GM21529 (cell line): ENCODE measurements around the gene CARMIL1.

Experiments
- ATAC-seq: cut with Tn5 transposase; IDR thresholded peaks from one replicate; pipeline ENCODE4 v1.9.1; 2021; ENCODE audit not compliant: unreplicated experiment

The CARMIL1 gene

DNA sequence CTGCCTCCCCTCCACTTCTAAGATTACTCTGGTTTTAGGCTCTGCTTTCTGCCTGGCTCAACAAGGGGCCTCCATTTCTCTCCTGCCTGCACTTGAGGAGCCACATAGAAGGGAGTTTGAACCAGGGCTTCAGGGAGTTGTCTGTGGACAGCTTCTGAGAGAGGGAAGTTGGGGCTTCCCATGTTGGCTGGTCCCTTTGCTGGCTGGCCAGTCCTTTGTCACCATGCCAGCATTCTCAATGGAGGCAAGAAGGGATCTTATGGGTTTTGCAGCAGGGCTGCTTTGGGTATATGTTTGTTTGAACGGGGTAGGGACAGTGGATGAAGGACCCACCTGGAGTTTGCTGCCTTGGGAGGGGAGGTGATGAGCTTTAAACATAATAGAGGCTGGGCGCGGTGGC is 124.9 kb downstream of the CARMIL1 start:
- no peak for ATAC-seq

- ATAC-seq = peak; percentile 97
Observed at GRCh38 chr6:25404693-25405169, 125.6 kb downstream of the CARMIL1 start.

GRCh38 chr6:25405442-25405841 is 126.3 kb downstream of the CARMIL1 start:
- ATAC-seq = peak; percentile 7

DNA sequence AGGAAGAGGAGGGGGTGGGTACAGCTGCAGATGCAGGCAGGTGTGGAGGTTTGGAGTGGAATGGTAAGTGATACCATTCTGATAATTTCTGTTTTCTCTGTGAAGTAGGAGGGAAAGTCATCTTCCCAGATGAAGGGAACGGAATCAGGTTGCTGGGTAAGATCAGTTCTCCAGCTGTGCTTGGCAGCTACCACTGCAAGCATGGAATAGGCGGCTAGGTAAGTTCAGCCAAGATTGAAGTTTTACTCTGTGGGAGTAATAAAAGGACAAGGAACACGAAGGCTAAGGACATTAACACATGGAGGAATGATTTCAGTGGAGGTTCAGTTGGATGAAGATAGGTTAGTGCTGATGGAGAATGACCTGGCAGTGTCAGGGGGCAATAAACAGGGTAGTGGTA is 128.3 kb downstream of the CARMIL1 start:
- no peak for ATAC-seq

GRCh38 chr6:25410102-25410501 is 130.9 kb downstream of the CARMIL1 start:
- no peak for ATAC-seq

GRCh38 chr6:25411316-25411950 is 132.3 kb downstream of the CARMIL1 start:
- ATAC-seq = no peak

DNA sequence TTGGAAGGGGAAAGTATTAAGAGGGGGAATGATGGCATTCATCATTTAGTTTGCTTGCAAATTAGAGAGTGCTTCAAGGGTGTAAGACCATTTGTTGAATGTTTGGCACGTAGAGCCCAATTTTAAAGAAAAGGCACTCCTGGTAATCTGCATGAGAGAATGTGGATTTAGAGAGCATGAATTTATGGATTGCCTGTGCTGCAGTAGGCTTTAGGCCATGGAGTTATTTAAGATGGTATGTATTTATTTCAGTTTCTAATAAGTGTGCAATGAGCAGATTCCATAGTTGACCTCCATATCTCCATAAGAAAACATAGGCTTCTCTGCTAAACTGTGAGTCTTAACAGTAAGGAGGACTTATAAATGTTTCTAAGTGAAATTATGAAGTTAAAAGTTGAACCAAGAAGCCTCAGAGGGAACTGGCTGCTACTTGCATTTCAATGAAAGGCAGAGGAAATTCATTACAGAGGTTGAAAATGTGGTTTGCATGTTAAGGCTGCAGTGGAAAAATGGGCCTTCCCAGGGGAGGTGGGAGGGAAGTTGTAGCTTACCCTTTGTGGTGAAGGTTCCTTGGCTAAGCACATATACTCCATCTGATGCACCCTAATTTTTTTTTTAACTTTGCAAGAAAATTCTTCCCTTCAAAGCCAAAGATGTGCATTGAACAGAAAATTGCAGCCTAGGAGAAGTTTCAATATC is 134.2 kb downstream of the CARMIL1 start:
- ATAC-seq = no peak

GRCh38 chr6:25414168-25414567 is 135.0 kb downstream of the CARMIL1 start:
- ATAC-seq = no peak

- no peak for ATAC-seq
Observed at GRCh38 chr6:25414755-25415154, 135.6 kb downstream of the CARMIL1 start.

- ATAC-seq = no peak
Observed at GRCh38 chr6:25415274-25415673, 136.1 kb downstream of the CARMIL1 start.

GRCh38 chr6:25415701-25416100 is 136.5 kb downstream of the CARMIL1 start:
- ATAC-seq = no peak

DNA sequence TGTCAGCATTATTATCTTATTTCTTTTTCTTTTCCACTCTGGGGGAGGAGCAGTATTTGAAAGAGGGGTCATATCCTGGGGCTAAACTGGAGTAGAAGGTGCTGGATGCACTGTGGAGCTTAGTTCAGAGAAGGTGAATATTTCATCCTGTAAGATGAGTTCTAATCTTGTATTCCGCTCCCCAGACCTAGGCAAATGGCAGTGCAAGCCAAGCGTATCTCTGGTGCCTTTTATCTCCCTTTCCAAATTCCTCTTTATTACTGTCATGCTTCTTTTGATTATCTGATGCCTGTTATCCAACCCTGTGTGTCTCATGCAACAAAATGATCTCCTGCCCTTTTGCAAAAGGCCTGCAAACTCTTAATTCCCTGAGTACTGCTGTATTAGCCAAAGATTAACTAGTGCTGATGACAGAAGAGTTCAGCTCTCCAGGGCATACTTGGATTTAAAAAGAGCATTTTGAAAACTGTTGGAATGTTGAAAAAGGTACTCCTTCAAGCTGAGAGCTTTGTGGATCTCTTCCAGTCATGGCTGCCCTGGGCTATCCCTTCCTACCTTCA is 138.0 kb downstream of the CARMIL1 start:
- no peak for ATAC-seq

GRCh38 chr6:25418454-25419052 is 139.4 kb downstream of the CARMIL1 start:
- no peak for ATAC-seq

- ATAC-seq = no peak
Observed at GRCh38 chr6:25419879-25420278, 140.7 kb downstream of the CARMIL1 start.

DNA sequence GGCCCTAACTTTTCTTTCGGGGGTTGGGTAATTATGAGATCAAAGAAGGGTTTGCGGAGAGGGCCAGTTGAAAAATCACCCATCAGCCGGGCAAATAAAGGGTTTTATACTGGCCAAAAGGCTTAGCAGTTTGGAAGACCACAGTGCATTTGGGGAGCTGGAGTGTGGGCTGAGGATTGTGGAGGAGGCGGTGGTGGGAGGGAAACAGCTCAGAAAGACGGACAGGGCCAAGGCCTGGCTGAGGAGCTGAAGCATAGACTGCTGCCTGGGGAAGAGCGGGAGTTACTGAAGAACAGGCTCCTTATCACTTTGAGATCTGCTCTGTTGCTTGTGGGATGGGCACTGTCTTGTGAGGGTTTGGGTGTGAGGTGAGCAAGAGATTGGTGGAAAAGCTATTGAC is 144.2 kb downstream of the CARMIL1 start:
- no peak for ATAC-seq

DNA sequence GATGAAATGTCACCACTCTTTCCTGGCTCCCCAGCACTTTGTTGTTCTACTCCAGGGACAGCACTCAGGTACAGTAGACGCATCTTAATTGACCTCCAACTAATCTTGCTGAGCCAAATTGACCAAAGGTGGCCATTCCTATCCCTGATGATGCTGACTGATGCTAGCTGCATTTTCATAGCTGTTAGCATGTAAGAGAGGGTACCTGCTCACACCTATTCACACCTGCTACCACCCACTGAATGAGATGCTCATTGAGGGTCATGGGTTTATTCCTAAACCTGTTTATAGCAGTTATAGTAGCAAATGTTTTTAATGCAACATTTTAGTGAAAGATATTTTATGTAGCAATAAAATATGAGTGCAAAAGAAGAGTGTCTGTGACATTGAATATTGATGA is 145.1 kb downstream of the CARMIL1 start:
- ATAC-seq = no peak

GRCh38 chr6:25427549-25427948 is 148.4 kb downstream of the CARMIL1 start:
- ATAC-seq = no peak

- ATAC-seq = no peak
Observed at GRCh38 chr6:25428758-25429317, 149.7 kb downstream of the CARMIL1 start.

DNA sequence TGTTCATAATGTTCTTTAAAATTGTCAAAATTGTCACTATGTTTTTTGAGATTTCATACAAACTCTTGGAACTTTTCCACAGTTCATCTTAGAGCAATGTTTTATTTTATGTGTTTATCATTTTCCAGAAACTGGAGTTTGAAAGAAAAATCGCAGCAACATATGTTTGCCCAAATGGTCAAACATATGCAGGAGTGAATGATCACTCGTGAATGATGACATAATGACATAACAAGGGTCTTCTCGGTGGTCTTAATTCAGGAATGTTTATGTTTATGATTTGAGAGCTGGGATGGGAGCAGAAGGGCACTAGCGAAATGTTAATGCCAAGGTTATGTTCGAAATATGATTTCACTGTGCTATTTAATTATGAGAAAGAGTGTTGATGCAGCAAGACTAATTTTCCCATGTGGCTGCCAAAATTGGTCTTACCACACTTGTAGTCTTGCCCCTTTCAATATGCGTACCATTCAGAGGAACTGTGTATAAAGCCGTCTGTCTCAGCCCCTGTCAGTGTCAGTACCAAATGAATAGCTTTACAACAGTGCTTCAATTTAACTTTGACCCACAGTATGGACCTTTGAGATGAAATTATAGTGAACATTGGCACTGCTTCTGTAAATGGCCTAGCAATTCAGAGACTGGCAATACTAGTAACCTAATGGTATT is 152.3 kb downstream of the CARMIL1 start:
- no peak for ATAC-seq

GRCh38 chr6:25431975-25432307 is 152.8 kb downstream of the CARMIL1 start:
- ATAC-seq = no peak

DNA sequence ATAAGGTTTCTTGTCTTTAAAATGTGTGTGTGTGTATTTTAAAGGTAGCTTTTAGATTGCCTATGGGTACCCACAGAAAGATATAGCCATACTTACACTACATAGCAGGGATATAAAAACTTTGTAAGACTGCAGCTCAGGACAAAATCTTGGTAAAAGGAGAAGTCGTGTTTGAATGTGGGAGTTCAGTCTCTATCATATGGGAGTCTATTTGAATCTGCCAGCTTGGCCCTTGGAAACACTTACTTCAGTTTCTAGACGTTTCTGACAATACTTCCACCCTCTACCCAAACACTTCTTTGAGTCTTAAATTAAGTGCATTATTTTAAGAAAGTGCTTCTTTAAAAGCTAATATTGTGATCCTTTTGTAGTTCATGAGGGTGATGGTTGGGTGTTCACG is 155.7 kb downstream of the CARMIL1 start:
- no peak for ATAC-seq
